GM19438 (cell line): ENCODE data around the gene NUDT8.
"Not testable (repeated sequence)": the region's sequence is repeated elsewhere in the genome, so short reads cannot be mapped to it uniquely, and the experiment has no call there.

Source experiments
- ATAC-seq: cut with Tn5 transposase; IDR thresholded peaks from one replicate; pipeline ENCODE4 v1.9.1; 2021; ENCODE audit warnings: low read depth; ENCODE audit not compliant: unreplicated experiment

The NUDT8 gene

DNA sequence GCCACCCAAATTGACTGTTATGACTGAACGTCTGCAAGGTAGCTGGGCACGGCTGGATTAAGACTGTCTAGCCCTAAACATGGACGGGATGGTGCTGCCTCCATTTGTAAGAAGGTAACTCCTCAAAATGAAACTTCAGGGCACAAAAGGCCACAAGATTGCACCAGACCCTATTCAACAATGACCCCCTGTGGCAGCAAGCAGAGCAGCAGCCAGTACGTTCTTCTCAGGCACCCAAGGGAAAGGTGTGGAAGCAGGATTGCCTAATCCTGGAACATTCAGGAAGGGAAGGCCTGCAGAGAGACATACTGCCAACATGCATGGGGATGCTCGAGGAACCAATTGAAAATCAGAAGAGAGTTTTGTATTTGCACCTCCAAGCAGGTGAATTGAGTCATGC, 14.3 kb upstream of the NUDT8 start:
- ATAC-seq: no peak

DNA sequence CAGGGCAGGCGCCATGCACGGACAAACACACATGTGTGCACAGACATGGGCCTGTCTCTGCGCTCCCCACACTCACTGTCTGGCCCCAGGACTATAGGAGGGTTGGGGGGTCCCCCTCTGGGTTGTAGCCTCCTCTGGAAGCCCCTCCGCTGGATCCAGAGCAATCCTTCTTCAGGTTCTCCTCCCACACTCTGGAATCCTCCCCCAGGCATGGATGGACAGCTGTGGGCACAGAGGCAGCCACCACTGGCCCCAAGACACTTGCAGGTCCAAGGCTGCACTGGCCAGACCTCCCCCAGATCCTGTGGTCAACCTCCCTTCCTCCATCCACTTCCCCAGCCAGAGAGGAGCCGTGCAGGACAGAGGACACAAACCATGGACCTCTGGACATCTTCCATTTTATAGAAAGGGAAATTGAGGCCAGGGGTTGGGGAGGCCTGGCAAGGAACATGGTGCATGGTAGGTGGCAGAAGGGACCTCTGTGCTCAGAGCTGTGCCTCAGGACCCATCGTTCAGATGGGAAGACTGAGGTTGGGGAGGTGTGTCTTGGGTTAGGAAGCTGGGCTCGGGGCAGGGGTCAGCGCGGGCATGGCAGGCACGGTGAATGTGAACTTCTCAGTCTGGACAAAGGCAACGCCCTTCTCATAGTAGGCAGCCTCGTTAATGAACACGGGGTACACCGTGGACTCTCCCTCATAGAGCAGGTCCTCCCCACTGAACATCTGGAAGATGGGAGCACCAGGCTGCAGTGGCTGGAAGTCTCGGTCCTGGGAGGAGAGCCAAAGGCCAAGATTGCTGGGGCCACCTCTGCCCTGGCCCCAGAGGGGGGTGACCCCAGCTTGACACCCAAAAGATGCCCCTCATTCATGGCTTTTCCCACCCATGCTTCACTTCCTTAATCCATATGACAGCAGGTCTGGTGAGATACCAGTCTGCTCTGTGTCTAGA, 12.7 kb upstream of the NUDT8 start:
- ATAC-seq: no peak

DNA sequence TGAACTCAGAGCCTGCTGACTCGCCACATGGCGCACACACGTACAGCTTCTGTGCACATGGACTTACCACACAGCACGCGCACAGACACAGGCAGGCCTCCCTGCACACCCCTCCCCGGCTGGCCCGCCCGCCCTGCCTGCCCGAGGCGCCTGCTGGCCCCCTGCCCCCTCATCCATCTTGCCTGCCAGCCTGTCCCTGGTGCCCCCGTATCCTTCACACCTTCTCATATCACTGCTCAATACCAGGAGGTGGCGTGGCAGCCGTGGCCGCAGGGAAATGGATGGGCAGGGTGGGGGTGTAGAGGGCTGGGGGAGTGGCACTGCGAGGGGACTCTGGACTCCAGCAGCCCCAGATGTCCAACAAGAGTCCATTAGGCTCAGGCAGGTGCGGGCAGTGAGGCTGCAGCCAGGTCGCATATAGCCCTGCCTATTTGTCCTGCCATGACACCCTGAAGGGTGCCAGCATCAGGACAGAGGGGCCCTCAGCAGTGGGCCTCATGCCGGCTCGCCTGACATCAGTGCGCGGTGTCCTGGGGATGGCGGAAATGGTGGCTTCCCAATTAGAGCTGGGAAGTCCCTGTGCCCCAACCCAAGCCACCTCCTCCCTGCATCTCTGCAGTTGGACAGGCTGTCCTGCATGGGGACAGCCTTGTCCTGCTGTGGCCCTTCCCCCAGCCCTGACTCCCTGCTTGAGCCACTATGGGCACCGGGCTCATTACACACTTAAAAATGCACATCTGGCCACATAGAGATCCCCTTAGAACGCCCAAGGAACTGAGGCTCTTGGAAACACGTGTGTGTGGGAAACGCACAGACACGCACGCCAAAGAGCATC, 11.8 kb upstream of the NUDT8 start:
- no peak for ATAC-seq

DNA sequence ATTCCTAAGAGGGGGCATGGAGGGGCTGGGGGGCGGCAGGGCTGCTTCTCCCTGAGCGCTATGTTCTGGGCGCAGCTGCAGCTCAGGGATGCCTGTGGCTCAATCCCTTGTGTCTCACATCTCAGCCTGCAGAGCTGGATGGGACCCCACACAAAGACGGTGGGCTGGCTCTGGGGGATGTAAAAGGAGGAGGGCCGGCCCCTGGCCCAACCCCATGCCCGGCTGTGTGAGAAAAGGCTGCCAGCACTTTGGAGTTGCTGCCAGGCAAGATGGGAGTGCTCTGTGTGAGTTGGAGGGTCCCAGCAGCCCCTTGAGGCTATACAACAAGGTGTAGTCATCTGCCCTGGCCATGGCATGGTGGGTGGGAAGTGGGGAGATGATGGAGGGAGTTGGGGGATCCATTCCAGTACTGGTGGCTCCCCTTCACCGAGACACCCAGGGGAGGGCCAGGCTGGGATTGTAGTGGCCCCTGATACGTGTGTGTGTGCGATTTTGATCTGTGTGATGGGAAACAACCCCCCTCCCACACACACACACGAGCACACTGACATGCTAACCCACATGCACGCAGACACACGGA, 11.1 kb upstream of the NUDT8 start:
- no peak for ATAC-seq

DNA sequence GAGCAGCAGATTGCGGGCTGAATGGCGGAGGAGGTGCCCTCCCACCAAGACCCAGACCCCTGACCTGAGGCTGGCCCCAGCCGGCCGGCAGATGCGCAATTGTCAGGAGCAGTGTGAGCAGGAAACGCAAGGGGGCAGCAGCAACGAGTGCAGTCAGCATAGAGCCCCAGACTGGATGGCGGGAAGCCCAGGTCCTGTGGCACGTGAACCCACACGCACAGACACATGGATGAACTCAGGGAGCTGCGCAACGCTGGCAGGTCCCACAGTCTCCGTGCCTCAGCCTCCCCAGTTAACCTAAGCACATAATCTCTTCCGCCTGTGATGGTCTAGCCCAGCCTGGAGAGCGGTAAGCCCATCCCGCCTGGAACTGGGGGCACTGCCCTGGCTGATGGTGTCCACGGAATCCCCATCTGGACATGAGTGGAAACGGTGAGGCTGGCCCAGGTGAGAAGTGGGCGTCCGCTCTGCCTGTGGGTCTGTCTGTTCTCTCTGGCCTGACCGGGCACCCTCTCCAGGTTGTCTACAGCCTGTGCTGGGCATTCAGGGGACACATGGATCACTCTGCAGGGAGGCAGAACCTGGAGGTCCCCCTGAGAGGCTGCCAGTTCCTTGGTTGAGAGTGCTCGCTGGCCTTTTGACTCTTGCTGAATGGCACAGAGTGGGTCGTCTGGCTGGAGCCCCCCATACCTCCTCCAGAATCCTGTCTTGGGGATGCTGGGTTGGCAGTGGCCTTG, 10.5 kb upstream of the NUDT8 start:
- ATAC-seq: no peak

DNA sequence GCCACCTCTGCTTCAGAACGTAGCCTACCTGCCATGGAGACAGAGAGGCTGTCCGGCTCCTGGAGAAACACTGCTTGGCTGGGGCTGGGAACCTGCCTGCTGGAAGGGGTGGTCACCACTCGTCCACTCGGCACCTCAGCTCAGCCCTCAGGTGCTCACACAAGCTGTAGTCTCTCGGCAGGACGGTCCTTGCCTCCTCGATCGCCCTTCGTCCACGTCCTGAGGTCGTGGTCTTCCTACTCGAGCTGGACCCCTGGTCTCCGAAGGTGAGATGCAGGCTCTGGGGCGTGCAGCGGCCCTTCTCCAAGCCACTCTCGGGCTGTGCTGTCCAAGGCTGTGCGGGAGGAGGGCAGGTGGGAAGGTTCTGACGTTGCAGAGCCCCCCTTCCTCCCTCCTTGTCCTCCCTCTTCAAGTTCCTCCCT, 9.7 kb upstream of the NUDT8 start, which contains the start of gene TBX10:
Gene TBX10 (minus strand): TSS at position 326 of the 422 bp plus-strand sequence. CDS start 291 bp downstream, at position 35.
- ATAC-seq: no peak

DNA sequence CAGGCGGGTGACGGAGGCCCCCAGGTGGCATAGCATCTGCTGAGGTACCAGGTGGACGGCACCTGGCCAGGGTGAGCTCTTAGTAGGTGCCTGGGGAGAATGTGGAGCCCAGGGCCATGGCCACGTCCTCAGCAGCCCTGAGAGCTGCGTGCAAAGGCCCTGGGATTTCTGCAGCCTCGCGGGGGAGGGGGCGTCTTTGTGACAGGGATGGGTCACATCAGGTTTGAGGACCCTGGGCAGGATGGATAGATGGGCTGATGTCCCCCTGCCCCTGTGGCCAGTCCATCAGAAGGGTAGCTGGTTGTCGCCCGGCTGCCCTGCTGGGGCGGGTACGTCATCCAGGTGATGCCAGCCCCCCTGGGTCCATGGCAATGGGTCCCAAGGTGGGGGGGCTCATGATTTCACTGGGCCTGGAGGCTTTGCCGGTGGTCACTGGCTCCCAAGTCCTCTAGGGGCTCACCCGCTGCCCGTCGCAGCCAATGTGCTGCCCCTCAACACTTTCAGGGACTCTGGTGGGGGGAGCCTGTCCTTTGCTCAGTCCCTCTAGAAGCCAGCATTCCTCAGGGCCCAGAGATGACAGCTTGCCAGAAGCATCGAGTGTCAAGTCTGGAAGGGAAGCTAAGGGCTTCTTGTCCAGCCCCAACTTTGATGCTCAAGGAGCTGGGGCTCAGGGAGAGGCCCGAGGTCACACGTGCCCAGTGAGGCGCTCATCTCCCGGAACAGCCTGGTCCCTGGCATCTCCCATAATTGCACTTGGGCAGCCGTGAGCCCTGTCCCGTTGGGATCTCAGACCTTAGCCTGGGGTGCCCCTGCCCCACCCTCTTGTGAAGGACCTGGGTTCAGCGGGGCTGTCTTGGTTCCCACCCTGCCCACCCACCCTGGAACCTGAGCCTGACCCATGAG, 9.0 kb upstream of the NUDT8 start:
- ATAC-seq: no peak

DNA sequence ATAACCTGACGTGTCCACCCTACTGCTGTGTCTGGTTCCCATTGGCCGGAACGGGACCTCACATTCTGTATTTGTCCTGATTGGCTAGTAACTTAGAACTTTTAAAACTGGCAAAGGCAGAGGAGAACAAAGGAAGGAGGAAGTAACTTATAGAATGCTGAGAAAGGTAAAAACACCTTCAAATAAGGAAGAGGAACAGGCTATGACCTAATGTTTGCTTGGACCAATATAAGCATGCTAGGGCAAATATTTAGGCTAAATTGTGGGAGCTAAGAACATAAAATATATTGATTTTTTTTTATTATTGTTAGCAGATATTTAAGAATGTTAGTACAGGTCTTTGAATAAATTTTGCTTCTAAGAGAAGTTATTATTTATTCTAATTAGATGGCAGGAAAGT, 7.7 kb upstream of the NUDT8 start:
- ATAC-seq: not testable (repeated sequence)

DNA sequence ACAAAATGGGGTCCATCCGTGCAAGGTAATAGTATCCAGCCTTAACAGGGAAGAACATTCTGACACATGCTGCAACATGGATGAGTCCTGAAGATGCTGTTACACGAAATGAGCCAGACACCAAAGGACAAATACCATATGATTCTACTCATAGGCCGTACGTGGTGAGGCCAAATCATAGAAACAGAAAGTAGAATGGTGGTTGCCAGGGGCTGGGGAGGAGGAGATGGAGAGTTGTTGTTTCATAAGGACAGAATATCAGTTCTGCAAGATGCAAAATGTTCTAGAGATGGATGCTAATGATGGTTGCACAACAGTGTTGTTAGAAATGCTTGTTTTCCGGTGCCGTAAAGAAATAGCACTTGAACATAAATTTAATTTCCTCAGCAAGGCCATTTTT, 7.2 kb upstream of the NUDT8 start:
- ATAC-seq: no peak

DNA sequence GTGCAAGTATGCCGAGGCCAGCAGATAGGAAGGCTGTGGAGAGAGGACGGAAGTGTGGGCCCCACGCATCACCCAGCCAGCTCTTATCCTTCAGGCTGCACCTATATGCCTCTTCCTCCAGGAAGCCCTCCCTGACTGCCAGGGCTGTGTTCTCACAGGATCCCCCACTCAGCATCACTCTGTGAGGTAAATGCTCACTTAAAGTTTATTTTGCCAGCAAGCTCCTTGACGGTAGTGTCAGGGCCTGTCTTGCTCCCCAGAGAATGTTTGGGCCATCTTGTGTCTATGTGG, 5.4 kb upstream of the NUDT8 start:
- no peak for ATAC-seq

DNA sequence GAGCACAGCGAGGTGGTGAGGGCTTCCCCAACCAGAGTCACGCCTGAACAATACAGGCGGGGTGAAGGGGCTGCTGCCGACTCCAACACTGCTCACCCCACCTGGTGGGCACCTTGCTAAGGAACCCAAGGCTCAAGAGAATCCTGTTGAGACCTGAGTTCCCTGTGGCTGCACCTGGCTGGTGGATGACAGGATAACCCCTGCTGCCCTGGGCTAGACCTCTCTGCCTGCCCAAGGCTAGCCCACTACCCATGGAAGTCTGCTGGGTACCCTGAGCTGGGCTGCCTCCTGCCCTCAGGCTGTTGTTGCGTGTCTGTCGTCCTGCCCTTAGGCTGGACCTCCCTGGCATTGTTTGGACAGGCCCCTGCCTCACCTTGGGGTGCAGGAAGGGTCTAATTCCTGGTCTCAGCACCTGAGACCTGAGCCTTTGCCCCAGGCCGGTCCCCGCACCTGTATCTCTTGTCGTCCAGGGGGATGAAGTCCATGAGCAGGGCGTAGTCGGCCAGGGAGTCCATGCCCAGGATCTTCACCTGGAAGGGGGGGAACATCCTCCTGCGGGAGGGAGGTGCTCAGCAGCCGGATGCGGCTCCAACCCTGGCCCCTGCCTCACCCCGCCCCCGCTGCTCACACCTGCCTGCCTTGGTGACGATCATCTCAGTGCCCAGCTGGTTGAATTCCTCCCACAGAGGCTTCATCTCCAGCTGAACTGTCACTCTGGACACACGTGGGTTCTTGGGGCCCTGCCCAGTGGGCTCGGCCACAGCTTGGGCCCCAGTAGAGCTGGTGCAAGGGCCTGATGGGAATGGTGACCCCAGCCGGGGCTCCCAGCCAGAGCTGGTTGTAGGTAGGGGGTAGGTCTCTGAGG, 4.9 kb upstream of the NUDT8 start:
- ATAC-seq: no peak

DNA sequence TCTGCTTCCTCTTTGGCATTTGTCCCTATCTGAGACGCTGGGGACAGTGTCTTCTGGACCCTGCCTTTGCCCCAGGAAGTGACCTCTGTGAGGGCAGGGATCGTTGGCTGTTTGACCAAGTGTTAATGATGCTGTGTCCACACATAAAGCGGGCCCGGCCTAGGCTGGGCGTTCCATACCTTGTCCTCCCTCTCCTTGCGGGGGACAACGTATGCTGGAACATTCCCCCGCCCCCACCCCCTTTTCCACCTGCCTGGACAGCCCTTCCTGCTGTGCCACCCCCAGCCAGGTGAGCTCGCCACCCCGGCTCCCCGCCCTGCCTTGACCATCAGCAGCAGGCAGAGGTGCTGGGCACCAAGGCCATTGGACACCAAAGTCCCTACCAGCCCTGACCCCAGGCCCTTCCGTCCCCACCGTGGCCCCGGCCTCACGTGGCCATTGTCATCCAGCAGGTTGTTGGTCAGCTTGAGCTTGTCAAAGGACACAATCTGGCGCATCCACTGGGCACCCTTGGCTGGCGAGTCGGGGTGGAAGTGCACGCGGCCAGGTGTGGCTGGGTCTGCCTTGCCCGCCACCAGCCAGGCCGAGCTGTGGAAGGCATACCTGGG, 4.1 kb upstream of the NUDT8 start:
- ATAC-seq: no peak

DNA sequence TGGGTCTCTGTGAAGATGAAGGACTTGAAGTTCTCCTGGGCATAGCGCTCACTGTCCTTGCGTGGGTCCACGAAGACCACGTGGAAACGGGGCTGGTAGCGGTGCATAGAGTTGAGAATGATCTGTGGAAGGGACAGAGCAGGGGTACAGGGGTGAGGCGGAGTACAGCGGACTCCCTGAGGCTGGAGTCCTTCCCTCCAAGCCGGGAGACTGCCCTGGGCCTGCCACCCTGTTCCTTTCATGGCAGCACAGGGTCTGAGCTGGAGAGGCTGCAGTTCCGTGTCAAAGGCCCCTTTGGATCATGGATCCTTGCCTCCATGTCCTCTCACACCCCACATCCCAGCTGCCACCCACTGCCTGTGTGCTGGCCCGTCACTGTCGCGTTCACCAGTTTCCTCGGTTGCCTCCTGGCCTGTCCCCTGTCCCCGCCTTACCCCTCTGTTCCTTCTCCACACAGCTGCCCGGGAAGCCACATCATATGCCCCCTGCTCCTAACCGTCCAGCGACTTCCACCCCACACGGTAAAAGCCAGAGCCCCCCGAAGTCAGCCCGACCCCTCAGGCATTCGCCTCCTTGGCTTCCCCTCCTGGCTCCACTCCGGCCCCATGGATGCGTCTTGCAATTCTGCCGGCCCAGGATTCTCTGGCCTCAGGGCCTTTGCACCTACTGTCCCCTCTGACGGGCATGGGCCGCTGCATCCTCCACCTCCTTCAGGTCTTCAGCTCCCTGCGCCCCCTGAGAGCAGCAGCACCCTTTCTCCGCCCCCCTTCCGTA, 3.4 kb upstream of the NUDT8 start:
- no peak for ATAC-seq

DNA sequence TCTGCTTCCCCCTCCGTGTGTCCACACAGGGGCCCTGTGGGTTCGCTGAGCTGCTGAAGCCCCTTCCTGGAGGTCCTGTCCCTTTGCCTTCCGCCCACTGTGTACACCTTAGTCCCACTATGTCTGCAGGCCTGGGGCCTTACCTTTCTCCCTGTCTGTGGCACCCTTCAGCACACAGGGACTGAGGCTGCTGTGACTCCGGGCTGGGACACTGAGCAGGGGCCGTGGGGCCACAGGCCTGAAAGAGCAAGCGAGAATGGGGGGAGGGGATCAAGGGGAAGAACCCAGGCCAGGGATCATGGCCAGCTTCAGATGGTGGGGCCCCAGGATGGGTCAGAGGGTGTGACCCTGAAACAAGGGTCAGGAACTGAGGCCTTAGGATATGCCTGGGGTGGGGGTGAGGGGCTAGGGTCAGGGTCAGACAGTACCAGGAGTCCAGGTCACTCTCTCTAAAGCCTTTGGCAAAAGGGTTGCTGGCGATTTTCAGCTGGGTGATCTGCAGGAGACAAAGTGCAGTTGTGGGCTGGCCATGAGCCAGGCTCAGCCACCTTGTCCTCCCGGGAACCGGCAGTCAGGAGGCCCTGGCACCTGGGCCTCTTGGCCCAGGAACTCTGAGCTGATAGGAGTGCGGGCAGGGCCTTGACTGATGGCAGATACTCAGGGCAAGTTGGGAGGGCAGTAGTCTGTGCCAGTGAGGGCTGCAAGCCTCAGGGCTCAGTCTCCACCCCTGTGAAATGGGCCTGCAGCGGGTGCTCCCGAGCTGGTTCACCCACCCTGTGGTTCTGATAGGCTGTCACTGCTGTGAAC, 2.6 kb upstream of the NUDT8 start:
- no peak for ATAC-seq

DNA sequence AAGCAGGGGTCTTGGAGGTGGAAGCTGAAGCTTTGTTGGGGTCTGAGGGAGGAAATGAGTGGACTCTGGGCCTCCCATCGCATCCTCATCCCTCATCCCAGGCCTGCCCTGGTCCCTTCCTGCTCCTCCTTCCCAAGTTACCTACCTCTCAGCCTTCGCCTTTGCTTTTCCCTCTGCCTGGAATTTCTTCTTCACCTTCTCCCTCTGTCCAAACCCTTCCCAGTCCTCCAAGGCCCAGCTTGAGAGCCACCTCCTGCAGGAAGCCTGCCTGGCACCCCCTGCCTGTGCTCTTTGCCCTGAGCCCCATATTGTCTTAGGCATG, 2.1 kb upstream of the NUDT8 start:
- no peak for ATAC-seq

DNA sequence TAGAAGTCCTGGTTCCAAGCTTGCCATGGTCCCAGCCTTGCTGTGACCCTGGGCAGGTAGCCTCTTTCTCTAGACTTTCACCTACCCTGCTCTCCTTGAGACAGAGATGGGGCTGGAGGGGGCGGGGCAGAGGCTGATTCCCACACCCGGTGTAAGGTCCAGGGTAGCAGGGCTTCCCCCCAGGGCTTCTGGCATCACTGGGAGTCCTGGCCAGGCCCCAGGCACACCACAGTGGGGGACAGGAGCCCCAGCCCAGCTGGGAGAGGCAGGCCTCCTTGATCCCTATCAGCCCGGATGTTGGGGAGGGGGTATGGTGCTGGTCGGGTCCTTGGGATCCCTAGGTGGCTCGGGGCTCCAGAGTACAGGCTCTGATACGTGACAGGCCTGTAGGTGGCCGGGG, 1.7 kb upstream of the NUDT8 start:
- ATAC-seq: no peak

DNA sequence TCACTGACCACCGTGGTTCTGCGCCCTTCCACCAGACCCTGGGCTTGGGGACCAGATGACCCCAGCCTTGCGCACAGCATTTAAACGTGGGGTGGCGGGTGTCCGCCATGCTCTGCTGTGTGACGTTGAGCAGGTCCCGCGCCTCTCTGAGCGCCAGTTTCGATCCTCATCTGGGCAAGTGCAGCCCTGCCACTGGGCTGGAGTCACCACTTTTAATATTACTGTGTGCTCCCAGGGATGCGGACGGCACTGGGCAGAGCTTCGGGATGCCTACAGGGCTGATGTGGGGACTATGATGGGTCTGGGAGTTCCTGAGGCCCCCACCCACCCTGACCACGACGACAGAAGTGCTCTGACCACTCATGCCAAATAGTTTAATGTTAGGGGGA, 1.2 kb upstream of the NUDT8 start:
- no peak for ATAC-seq
